Jurkat, Clone E6-1 (cell line): ENCODE data around the gene SEMA3C.
"Not testable (repeated sequence)": the region's sequence is repeated elsewhere in the genome, so short reads cannot be mapped to it uniquely, and the experiment has no call there.

Experiments used
- DNase-seq: peaks from one replicate; pipeline ENCODE4 v3.0.0-alpha.2; 2011; ENCODE audit warnings: low read depth, low spot score
- H3K4me3 ChIP-seq: 2 replicates; pipeline ENCODE4 v1.5.1; 2011; ENCODE audit warnings: mild to moderate bottlenecking, low read length, control low read depth, moderate library complexity

The SEMA3C gene

DNA sequence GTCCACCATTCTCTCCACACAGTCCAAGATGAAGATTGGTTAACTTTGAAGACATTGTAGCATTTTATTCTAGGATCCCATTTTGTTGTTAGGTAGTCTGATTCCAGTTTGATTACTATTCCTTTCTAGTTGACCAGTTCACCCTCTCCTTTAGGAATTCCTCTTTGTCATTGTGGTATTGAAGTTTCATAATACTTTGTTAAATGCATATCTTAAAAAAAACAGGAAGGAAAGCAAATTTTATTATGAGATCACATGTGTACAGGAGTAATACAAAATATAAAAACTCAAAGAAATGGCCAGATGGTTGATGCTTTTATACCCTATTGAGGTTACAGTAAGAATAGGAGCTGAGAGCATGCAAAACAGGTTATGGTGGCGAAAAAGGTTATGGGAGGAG lies 15.5 kb upstream of the SEMA3C start:
- no peak overlapping the region for H3K4me3 ChIP-seq
- DNase-seq, result no peak

DNA sequence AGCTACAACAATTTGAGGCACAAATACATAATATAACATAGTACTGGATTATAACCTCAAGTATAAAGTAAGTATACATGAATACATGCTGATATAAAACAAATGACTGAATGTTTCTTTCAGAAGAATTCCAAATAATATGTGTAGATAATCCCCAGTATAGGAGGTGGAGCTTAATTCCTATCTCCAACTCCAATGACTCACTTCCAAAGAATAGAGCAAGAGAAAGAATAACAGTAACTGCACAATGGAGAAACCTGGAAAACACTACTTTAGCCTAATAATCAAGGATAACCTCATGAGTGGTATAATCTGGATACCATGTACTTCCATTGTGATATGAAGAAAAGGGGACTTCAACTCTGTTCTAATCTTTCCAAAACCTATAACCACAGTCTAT lies 13.7 kb upstream of the SEMA3C start:
- DNase-seq, result no peak
- H3K4me3 ChIP-seq, result no peak overlapping the region

DNA sequence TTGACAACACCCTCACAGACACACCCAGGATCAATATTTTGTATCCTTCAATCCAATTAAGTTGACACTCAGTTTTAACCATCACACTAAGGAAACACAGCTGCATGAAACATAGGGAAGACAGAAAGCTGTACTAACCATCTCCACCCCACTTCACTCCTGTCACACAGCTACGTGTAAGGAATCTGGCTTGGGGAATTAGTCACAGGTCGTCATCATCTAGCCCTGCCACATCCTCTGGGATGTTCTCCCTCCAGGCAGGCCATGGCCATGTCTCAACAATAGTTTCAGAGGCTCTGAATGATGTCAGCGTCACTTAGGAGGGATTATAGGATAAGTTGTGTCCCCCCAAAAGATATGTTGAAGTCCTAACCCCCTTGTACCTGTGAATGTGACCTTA lies 10.8 kb upstream of the SEMA3C start:
- no peak for DNase-seq
- no peak overlapping the region for H3K4me3 ChIP-seq

DNA sequence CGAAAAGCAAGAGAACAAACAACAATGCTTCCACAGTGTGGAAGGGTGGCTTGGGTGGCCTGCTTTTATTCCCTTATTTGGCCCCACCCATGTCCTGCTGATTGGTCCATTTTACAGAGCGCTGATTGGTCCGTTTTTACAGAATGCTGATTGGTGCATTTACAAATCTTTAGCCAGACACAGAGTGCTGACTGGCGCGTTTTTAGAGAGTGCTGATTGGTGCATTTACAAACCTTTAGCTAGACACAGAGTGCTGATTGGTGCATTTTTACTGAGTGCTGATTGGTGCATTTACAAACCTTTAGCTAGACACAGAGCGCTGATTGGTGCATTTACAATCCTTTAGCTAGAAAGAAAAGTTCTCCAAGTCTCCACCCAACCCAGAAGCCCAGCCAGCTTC lies 8.1 kb upstream of the SEMA3C start:
- H3K4me3 ChIP-seq, result not testable (repeated sequence)

DNA sequence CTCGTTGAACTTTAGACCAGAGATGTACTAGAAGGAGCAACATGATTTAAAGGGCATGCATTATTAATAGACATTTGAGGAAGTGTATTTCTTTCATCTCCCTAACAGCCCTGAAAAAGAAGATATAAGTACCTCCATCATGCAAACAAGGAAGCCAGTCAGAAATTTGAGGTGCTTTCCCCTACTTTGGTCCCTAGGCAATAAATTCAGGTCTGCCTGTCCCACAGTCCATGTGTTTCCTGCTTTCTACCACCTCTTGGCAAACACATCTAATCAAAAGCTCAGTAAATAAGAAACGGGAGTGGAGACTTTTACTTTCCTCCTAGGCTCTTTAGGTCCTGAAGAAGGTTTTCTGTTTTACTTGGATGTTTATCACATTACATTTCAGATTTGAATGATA lies 5.2 kb upstream of the SEMA3C start:
- DNase-seq, result no peak
- no peak overlapping the region for H3K4me3 ChIP-seq

More for the DNA sequence above, 8.1 kb upstream of the SEMA3C start:
- DNase-seq, result not testable (repeated sequence)

DNA sequence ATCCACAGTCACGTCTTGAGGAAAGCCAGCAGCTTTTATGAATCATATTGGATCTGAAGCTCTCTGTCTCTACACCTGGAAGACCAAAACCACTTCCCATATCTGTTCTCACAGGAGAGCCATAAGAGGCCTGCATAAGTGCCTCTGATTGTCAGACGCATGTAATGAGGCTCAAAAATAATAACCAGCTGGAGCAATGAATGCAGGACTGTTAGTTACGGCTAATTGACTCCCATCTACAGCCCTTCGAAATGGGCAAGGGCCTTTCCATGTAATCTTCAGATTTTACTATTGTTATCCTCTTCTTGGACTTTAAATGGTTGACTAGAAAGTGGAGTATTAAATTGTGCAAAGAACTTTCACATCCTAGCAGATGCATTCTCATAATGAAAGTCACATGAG lies 4.4 kb upstream of the SEMA3C start:
- H3K4me3 ChIP-seq, result no peak overlapping the region
- no peak for DNase-seq

DNA sequence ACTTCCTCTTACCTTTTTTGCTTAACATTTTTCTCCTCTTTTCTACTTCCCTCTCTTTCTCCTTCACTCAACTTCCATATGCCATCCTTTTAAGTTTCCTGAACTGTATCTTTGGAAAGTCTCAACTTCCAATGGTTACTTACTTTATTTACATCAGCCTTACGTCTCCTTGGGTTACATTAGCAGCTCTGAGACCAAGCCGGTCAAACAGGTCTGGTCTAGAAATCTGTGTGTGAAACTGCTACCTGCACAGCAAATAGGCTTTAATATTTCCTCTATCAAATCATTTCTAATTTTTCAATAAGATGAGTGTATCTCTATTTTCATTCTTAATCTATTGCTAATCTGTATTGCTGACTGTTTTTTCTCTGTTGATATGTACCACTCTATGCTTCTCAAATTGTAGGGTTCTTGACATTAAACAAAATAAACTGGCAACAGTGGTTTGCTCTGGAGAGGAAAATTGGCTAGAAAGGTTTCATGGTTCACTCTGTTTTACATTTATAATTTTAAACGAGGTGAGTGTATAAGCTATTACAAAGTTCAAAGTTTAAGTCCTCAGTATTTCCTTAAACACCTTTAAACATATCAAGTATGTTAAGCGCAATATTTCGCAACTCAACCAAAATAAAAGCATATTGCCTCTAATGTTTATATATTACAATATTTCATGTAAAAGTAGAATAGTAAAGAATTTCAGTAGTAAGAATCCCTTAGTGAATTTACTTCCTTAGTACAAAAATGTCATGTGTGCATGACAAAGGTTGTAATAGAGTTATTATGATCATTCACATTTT lies 3.6 kb upstream of the SEMA3C start:
- no peak for DNase-seq
- H3K4me3 ChIP-seq, result no peak overlapping the region

DNA sequence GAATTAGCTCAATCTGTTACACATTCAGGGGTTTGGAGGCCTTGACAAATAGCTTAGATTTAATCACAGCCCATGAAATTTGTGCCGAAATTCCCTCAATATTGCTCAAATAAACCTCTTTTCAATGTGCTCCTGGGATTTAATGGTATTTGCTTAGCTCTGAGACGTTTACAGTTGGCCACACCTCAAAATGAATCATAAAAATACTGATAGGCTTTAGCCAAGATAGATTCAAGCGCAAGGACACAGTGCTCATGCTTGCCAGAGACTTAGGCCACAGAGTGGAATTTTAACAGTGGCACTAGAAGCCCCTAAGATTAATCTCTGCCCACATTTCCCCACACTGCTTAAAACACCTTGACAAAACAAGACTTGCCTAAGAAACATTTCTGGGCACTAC lies 2.3 kb upstream of the SEMA3C start:
- no peak for DNase-seq
- H3K4me3 ChIP-seq, result no peak overlapping the region

DNA sequence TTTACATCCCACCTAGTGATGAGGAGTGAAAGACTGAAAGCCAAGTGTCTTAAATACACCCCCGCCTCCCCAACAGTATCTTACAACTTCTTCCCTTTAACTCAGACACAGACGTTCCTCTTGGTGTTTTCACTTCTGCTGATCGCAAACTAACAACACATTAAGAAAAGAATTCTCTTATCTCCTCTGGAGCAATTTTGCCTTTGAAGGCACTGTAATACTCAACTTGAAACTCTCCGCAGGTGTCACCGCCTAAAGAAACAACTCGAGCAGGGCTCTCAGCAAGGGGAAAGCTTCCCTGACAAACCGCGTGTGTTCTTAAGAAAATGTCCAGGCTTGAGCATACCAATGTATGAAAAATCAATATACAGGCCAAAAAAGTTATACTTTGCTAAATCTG lies 452 bp downstream of the SEMA3C start:
- DNase-seq, result no peak
- no peak overlapping the region for H3K4me3 ChIP-seq

DNA sequence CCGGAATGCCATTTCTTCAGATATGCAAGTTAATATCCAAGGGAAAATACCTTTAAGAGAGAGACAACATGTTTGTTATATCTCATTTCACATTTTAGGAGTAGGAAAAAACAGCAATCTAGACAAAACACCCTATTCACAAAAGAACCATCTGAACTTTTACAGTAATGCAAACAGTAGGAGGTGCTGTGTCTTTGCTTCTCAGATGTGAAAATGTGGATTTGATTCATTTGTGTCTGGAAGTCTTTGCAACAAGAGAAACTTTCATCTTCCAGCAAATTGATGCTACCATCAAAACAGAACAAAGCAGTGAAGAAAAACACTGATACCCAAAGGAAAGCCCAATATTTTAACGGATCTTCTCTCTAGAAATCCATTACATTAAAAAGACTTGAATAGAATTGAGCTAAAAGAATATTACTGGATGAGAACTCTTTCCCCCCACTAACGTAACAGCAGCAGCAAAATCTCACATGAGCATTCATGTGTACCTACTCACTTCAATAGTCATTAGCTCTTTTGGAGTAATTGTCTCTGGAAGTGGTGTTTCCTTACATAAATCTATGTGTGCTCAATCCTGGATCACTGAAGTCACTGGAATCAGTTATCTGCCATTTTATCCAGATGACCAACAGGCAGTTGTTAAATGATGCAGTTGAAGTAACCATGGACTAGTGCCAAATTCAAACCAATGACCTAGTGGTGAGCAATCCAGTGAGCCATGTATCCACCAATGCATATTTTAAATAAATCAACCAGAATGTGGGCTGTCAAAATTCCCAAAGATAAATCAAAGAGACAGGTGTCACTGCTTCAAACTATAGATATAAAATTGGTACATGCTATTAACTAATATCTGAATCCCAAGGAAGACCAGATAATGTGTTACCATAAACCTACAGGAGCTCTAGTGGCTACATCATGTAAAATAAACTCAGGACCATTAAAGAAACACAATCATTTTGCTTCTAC lies 1.8 kb downstream of the SEMA3C start:
- H3K4me3 ChIP-seq, result no peak overlapping the region
- DNase-seq, result no peak

DNA sequence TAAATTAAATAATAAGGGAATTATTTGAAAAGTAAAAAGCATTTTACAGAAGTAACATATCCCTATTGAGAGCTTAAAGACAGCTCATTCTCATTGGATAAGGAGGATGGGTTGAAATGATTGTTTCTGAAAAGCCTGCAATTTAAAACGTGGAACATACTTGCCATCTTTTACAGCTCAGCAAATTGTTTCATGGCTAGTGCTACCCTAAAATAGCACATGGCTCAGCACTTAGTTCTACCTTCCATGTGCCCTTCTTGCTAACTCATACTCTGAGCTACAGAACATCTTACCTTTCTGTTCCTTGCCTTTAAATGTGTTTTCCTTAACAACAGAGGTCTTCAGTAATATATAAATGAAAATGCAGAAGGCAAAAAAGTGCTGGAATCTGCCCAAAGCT lies 8.6 kb downstream of the SEMA3C start:
- H3K4me3 ChIP-seq, result no peak overlapping the region
- no peak for DNase-seq

DNA sequence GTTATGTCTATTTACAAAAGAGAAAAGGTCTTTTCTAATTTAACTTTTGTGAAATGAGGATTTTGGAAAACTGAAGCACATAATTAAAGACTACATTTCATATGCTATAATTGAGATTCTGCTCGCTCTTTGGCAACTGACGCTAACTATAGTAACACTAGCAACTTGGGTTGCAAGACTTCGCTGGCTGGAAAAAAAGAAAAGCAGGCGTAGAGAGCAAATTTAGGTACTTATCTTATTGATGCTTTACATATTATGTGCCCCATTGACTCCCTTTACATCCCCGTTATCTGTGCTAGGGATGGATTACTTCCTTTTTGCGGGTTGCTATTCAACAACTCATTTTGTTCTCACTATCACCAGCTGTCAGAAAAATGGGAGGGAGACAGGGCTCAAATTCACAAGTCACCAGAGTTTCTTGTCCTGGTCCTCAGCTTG lies 10.5 kb downstream of the SEMA3C start:
- no peak overlapping the region for H3K4me3 ChIP-seq
- DNase-seq, result no peak

DNA sequence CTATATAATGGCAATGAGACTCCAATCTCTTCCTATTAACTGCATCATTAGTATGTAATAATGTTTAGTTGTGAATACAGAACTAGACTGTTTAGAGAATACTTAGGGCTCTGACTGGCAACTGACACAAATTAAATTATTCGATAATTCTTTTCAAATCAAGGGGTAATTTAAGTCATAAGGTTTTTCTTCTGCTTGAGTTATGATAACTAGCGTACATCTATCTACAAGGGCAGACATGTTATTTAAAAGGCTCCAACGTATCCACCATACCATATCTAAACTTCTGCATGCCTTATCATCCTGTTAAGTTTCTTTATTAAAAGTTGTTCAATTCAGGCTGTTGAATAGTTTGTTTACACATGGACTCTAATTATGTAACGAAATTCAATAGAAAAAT lies 11.2 kb downstream of the SEMA3C start:
- no peak overlapping the region for H3K4me3 ChIP-seq
- DNase-seq, result no peak

DNA sequence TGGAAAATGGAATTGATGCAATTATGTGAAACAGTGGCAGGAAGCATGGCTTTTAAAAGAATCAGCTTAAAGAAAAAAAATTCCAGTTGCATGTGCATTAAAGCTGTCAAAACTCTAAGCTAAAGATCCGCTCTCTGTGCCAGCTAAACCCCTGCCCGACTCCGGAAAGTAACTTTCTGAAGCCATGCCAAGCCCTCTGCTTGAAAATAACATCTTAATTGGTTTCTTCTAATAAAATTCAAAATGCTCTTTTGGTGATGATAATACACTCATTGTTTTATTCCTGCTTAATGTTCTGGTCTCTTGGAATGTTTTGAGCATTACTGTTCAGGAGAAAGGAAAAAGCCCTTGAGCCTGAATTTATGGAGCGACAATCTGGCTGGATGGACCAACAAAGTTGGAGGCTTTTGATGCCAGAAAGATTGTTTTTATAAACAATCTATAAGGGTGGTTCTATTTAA lies 11.7 kb downstream of the SEMA3C start:
- H3K4me3 ChIP-seq, result no peak overlapping the region
- DNase-seq, result no peak

DNA sequence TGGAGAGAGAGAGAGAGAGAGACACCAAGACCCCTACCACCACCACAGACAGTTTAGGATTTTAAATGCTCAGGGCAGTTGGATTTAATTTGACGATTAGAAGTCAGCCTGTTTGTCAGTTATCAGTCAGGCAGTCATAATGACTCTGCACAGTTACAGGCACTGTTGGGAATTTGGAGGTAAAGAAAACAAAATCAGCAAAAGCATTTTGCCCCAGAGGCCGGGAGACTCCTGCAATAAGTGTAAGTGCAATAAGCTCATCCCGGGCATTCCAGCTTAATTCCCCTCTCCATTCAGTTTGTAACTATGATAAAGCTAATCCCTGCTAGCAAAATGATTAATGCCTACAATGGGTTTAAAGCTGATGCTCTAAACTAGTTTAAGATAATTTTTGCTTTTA lies 13.5 kb downstream of the SEMA3C start:
- no peak overlapping the region for H3K4me3 ChIP-seq
- DNase-seq, result no peak

DNA sequence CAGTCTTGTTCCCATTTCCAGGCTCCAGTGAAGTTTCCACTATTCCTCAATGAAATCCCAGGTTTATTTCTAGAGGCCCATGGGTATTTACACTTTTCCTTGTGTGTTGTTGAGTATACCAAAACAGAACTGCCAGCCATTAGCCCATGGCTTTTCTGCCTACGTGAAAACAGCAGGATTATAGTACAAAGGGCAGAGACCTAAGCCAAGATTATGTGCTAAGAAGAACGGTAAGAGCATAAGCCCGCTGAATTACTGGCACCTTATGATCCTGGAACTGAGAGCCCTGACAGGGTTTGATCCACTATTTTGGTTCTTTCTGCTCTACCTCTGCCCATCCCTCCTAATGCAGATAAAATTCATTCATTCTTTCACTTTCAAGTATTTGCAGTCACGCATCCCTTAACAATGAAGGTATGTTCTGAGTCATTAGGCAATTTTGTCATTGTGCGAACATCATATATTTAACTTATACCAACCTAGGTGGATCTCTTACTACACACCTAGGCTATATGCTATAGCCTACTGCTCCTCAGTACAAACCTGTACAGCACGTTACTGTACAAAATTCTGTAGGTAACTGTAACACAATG lies 16.0 kb downstream of the SEMA3C start:
- DNase-seq, result no peak
- H3K4me3 ChIP-seq, result no peak overlapping the region

DNA sequence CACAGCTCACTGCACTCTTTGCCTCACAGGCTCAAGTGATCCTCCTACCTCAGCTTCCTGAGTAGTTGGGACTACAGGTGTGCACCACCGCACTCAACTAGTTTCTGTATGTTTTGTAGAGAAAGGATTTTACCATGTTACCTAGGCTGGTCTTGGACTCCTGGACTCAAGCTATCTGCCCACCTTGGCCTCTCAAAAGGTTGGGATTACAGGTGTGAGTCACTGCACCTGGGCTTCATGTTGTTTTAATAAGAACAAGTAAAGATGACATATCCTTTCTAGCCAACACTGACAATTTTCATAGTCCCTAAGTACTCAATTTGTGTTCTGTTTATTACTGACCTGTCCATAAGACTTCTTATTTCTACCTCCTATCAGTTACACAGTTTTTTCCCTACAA lies 16.8 kb downstream of the SEMA3C start:
- H3K4me3 ChIP-seq, result no peak overlapping the region
- no peak for DNase-seq

DNA sequence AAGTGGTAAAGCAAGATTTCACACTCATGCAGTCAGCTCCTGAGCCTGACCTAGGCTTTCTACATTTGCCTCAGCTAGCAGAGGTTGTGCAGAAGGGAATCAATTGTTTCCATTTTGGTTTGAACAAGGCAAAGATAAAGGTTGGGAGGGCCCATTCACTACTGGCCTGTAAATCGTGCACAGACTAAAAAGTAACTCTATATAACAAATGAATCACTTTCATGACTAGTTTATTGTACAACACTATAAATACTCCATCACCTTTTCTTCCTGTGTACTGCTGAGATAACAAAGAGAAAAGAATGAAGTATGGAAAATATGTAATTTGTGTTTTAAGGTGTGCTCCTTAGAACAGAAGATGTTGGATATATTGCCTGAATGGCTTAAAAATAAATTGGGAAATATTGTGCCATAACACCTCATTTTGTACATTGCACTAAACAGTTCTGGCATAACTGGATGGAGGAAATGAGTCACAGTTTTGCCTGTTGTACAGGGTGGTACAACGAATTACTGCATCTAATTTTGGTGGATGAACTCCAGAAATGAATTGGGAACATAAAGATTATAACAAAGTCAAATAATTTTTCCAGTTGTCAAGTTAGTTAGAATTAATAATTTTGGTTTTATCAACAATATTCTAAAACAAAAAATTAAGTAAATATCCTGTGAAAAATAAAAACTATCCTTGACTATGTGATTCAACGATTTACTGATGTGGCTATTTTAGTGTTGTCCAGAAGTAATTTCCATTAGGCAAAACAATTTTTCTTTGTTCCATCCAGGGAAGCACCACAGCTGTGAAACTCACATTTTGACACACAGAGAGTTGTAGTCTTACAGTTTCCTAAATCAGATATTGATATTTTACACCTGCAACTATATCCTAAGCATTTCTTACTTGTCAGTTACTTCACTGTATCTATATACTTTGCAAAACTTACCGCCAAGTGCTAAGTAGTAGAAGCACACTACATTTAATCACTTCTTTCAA lies 18.0 kb downstream of the SEMA3C start:
- no peak overlapping the region for H3K4me3 ChIP-seq
- DNase-seq, result no peak
